Astrocyte (in vitro differentiated cells and primary cell): ENCODE measurements around the gene ANKRD18B.
"Not testable (repeated sequence)": the region's sequence is repeated elsewhere in the genome, so short reads cannot be mapped to it uniquely, and the experiment has no call there.

ENCODE experiments used
- CTCF ChIP-seq: IDR thresholded peaks from 2 replicates; pipeline ENCODE4 v1.5.1; 2011; ENCODE audit warnings: low read depth, mild to moderate bottlenecking, inconsistent platforms, low read length, moderate library complexity; ENCODE audit not compliant: insufficient read depth
- EZH2 ChIP-seq: IDR thresholded peaks from 2 replicates; pipeline ENCODE4 v1.6.1; 2012; ENCODE audit warnings: mild to moderate bottlenecking, low read length, inconsistent platforms; ENCODE audit not compliant: insufficient read depth

DNA sequence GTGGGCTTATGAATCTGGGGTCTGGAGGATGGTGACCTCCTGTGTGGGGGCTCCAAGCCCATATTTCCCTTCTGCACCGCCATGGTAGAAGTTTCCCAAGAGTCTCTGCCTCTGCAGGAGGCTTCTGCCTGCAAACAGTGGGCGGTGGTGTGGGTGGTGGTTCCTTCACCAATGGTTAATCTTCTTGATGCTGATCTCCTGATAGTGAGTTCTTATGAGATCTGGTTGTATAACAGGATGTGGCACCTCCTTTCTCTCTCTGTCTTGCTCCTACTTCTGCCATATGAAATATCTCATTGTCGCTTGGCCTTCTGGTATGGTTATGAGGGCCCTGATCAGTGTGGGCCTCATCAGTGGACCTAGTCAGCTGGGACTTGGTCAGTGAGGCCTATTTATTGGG, 73.3 kb downstream of the ANKRD18B start:
- TF ChIP-seq CTCF, EZH2: not testable (repeated sequence)
